K562 (cell line): ENCODE measurements around the gene SMIM36. TPM values are rescaled to one million over a fixed set of nuclear protein-coding genes. Genes with fewer than 3 reads are reported as not detected.

Experiments
- ATAC-seq: fragments of 200-7000 bp; cut with Tn5 transposase; 3 replicates; pipeline ENCODE4 v1.9.1; 2020; ENCODE audit warnings: moderate library complexity
- BruUV-seq: library from RNA; stranded (reverse); fragments of 400-500 nt; replicated peaks from 2 replicates; lab custom pipeline; 2021; lab: Mats Ljungman, UMichigan
- CTCF ChIA-PET: fragments of 300-600 bp; formaldehyde crosslinking; extraction: SDS; loops from one replicate; lab custom pipeline; 2021; ENCODE audit warnings: low intra/inter-chr PET ratio; lab: Yijun Ruan, JAX
- POLR2A ChIA-PET: fragments of 300-600, 350-650 bp; sonication (Branson Sonifier 250); formaldehyde crosslinking; extraction: SDS; loops from one replicate; lab custom pipeline; 2021; ENCODE audit warnings: antibody characterized with exemption, inconsistent platforms; lab: Yijun Ruan, JAX
- DNase-seq, 4 experiments: peaks; one replicate each; pipeline versions ENCODE4 v3.0.0 to v3.0.0-alpha.2; 2011 to 2018; ENCODE audit warnings: low spot score in 3 of 4, mixed read lengths in 3 of 4; ENCODE audit errors: extremely low read depth in 1 of 4
- FAIRE-seq: peaks from 2 replicates; lab custom pipeline; 2011; peaks lifted over from hg19 to GRCh38; lab: Jason Lieb, UNC
- H2AFZ ChIP-seq: 2 replicates; pipeline ENCODE4 v1.6.0; 2011; ENCODE audit warnings: low read depth, low read length, control low read depth, inconsistent platforms
- H3K27ac ChIP-seq: fragments of 200-600 bp; 3 replicates; pipeline ENCODE4 v1.8.0; 2011; ENCODE audit warnings: low read depth, mild to moderate bottlenecking, control low read depth, inconsistent platforms, low read length, moderate library complexity, mixed read lengths; ENCODE audit errors: extremely low read depth
- H3K27me3 ChIP-seq, 2 experiments: fragments of 300-600 bp in 1 of 2; 2 replicates in 1 of 2; 3 replicates in 1 of 2; pipeline versions ENCODE4 v1.6.0 to v1.8.0; 2011; ENCODE audit warnings: inconsistent platforms in 2 of 2, low read length in 2 of 2, mild to moderate bottlenecking in 1 of 2, mixed read lengths in 1 of 2, moderate library complexity in 1 of 2; ENCODE audit not compliant: control insufficient read depth in 2 of 2, insufficient read depth in 2 of 2
- H3K36me3 ChIP-seq: fragments of 300-600 bp; 3 replicates; pipeline ENCODE4 v1.8.0; 2011; ENCODE audit warnings: mild to moderate bottlenecking, low read length, inconsistent platforms; ENCODE audit not compliant: control insufficient read depth, insufficient read depth
- H3K4me1 ChIP-seq, 2 experiments: fragments of 200-600 bp in 1 of 2; replicated peaks in 1 of 2; 2 replicates in 1 of 2; 3 replicates in 1 of 2; pipeline versions ENCODE4 v1.5.1 to v1.8.0; 2011; ENCODE audit warnings: inconsistent platforms in 2 of 2, low read length in 2 of 2, mild to moderate bottlenecking in 1 of 2, mixed read lengths in 1 of 2, moderate library complexity in 1 of 2; ENCODE audit not compliant: control insufficient read depth in 2 of 2, insufficient read depth in 2 of 2
- H3K4me2 ChIP-seq: 2 replicates; pipeline ENCODE4 v1.6.1; 2011; ENCODE audit warnings: low read length, control low read depth, inconsistent platforms, mixed read lengths; ENCODE audit not compliant: insufficient read depth
- H3K4me3 ChIP-seq: fragments of 200-600 bp; sonication (generic), shearing (Covaris generic); 2 replicates; pipeline ENCODE4 v1.5.1; 2016; ENCODE audit warnings: control low read depth, inconsistent platforms
- H3K79me2 ChIP-seq: fragments of 200-600 bp; 3 replicates; pipeline ENCODE4 v1.8.0; 2011; ENCODE audit warnings: low read length, inconsistent platforms; ENCODE audit not compliant: control insufficient read depth, insufficient read depth
- H3K9ac ChIP-seq, 2 experiments: 2 replicates each; pipeline versions ENCODE4 v1.6.0 to v1.6.1; 2011; ENCODE audit warnings: low read depth in 2 of 2, low read length in 2 of 2, control low read depth in 1 of 2, inconsistent platforms in 1 of 2, mild to moderate bottlenecking in 1 of 2, mixed read lengths in 1 of 2; ENCODE audit not compliant: insufficient read depth in 1 of 2
- H3K9me1 ChIP-seq: one replicate; pipeline ENCODE4 v1.6.0; 2011; ENCODE audit warnings: inconsistent platforms, mild to moderate bottlenecking, low read length, moderate library complexity; ENCODE audit not compliant: control insufficient read depth, insufficient read depth
- H3K9me3 ChIP-seq: replicated peaks from 2 replicates; pipeline ENCODE4 v1.5.1; 2011; ENCODE audit warnings: low read depth, low read length, inconsistent platforms; ENCODE audit not compliant: control insufficient read depth, insufficient read depth
- H4K20me1 ChIP-seq: replicated peaks from 2 replicates; pipeline ENCODE4 v1.6.1; 2011; ENCODE audit warnings: low read length, inconsistent platforms, mixed read lengths; ENCODE audit not compliant: control insufficient read depth, insufficient read depth
- SIRT6 ChIP-seq: IDR thresholded peaks from one replicate; pipeline ENCODE4 v1.6.1; 2012; ENCODE audit warnings: low read depth, mild to moderate bottlenecking, control low read depth, inconsistent platforms, low read length, moderate library complexity
- THRAP3 ChIP-seq: fragments of 450-650 bp; IDR thresholded peaks from 2 replicates; pipeline ENCODE4 v1.6.1; 2016; ENCODE audit warnings: mild to moderate bottlenecking, inconsistent platforms, borderline replicate concordance
- ZNF347 ChIP-seq: fragments of 450-650 bp; formaldehyde crosslinking; IDR thresholded peaks from 2 replicates; pipeline ENCODE4 v1.4.0; 2020; ENCODE audit warnings: low read depth, mild to moderate bottlenecking, moderate library complexity
- ZNF707 ChIP-seq: fragments of 250-450 bp; sonication (Bioruptor Pico); conservative IDR thresholded peaks from 2 replicates; pipeline ENCODE4 v1.8.0; 2022; ENCODE audit warnings: inconsistent platforms, mild to moderate bottlenecking, moderate library complexity
- ZNF77 ChIP-seq: fragments of 250-450 bp; sonication (Bioruptor Pico); IDR thresholded peaks from 2 replicates; pipeline ENCODE4 v1.5.0; 2020
- whole genome bisulfite sequencing: fragments of 100-300 bp; shearing (Covaris generic); methylation state at CpG from one replicate; pipeline ENCODE4 v1.1.6; 2016; ENCODE audit warnings: low coverage, mixed read lengths; ENCODE audit not compliant: insufficient coverage; ENCODE audit errors: missing lambda C conversion rate; 5-methylcytosine and 5-hydroxymethylcytosine counted together
- in situ Hi-C: fragments of 300-500 bp; cut with MboI; formaldehyde crosslinking; loops from 4 replicates; pipeline ENCODE4 v1.15.0; 2018; ENCODE audit warnings: inconsistent platforms, mixed read lengths
- intact Hi-C: fragments of 100-400 bp; cut with micrococcal nuclease; formaldehyde crosslinking; loops from 2 replicates; pipeline ENCODE4 v1.14.2; 2022
- polyA plus RNA-seq, 8 experiments: library from polyadenylated mRNA; depleted of rRNA in 4 of 8; stranded (reverse) in 5 of 8; unstranded in 3 of 8; fragments of >200 nt; fragmentation: Nextera tagmentation in 2 of 8; fragmentation: Illumina TruSeq in 1 of 8; extraction: Ambion mirVana in 2 of 8; extraction: Trizol in 1 of 8; gene quantifications; 2 replicates each; pipeline versions ENCODE4 v1.2.1 to v1.2.3, GENCODE V29; 2011 to 2014; ENCODE audit warnings: inconsistent platforms in 1 of 8, missing spikeins in 1 of 8
- total RNA-seq, 7 experiments: library from RNA; depleted of rRNA in 6 of 7; stranded (reverse); fragments of >200 nt in 6 of 7; fragmentation: Illumina TruSeq in 2 of 7; extraction: Trizol in 2 of 7; gene quantifications; 2 replicates each; pipeline versions ENCODE4 v1.2.1 to v1.2.3, GENCODE V29; 2011 to 2021; ENCODE audit warnings: low replicate concordance in 1 of 7
- TF ChIP-seq, protein P1 (sequence below): fragments of 450-650 bp; formaldehyde crosslinking; IDR thresholded peaks from 2 replicates; pipeline ENCODE4 v1.4.0; 2022; ENCODE audit warnings: missing genetic modification characterization
- TF ChIP-seq, protein P2 (sequence below): fragments of 450-650 bp; formaldehyde crosslinking; conservative IDR thresholded peaks from 2 replicates; pipeline ENCODE4 v1.4.0; 2022; ENCODE audit warnings: mild to moderate bottlenecking, missing genetic modification characterization

Gene SMIM36
- total and polyA plus RNA-seq, 9 of the 15 experiments (the other 6 are each of a cell fraction or from before 2014, with no cell fraction given) = not detected

DNA sequence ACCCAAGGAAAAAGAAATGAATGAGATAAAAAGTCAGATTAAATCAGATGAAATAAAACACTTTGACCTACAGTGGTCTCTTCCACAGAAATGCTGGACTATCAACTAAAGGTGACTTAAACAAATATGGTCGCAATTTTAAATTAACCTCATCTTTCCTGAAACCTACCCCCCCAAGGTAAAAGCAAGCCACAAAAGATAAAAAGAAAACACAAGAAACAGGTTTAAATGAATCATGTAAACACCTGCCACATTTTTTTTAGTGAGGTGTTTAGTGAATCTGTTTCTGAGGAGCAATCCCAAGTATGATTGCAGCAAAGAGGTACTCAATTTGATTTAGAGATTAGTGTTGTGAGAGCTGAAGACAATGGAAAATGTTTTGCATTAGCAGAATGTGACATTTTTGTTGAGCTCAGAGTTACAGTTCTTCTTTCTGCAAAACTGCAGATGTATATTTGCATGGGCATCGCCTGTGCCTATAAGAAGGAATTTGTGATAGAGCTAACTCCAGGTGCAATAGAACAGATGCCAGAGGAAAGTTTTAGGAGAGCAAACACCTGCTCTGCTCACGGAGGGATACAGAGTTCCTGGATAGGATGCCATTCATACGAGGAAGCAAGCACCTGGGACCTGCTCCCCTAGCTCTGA is 86.2 kb downstream of the SMIM36 start (continued):
- TF ChIP-seq, protein P1, sequence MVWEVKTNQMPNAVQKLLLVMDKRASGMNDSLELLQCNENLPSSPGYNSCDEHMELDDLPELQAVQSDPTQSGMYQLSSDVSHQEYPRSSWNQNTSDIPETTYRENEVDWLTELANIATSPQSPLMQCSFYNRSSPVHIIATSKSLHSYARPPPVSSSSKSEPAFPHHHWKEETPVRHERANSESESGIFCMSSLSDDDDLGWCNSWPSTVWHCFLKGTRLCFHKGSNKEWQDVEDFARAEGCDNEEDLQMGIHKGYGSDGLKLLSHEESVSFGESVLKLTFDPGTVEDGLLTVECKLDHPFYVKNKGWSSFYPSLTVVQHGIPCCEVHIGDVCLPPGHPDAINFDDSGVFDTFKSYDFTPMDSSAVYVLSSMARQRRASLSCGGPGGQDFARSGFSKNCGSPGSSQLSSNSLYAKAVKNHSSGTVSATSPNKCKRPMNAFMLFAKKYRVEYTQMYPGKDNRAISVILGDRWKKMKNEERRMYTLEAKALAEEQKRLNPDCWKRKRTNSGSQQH = no peak
- TF ChIP-seq THRAP3 (no peak), ZNF77 (CRISPR knock-in tag) (no peak)
- TF ChIP-seq, protein P2, sequence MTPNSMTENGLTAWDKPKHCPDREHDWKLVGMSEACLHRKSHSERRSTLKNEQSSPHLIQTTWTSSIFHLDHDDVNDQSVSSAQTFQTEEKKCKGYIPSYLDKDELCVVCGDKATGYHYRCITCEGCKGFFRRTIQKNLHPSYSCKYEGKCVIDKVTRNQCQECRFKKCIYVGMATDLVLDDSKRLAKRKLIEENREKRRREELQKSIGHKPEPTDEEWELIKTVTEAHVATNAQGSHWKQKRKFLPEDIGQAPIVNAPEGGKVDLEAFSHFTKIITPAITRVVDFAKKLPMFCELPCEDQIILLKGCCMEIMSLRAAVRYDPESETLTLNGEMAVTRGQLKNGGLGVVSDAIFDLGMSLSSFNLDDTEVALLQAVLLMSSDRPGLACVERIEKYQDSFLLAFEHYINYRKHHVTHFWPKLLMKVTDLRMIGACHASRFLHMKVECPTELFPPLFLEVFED (CRISPR knock-in tag) = no peak
- TF ChIP-seq, all 486 proteins: peak for 0

DNA sequence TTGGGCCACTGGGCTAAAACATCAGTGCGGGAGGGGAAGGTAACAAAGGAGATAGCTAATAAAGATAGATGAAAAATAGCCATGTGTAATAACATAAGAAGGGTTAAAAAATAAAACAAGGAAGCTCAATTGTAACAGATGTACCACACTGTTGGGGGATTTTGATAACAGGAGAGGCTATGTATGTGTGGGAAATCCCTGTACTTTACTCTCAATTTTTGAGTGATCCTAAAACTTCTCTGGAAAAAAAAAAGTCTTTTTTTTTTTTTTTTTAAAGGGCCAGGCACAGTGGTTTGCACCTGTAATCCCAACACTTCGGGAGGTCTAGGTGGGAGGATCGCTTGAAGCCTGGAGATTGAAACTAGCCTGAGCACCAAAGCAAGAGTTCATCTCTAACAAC is 87.7 kb downstream of the SMIM36 start:
- no peak overlapping the region for H3K9ac ChIP-seq
- FAIRE-seq (no peak), DNase-seq (no peak), ATAC-seq (no peak)
- no peaks in the 10 kb centered on the region for H3K9me1 ChIP-seq
- intact Hi-C loops = loop anchor here (5.0 kb wide), 1 partner anchor 74 kb away; no protein-coding TSS in a partner anchor
- no peaks in the 10 kb centered on the region for H3K9me3 ChIP-seq
- ChIA-PET POLR2A (interaction anchor here (1.3 kb wide), 1 partner anchor 69 kb away, joined by 3 read pairs; no protein-coding TSS in a partner anchor), CTCF (no interaction called here)
- no peaks in the 10 kb centered on the region; the same call in 2 of the 3 replicates for H3K36me3 ChIP-seq
- peaks cover 27% of the 10 kb centered on the region for H3K79me2 ChIP-seq
- WGBS = 7% methylated on average over 3 of the region's 3 CpGs
- peaks cover 0 to 4% of the 10 kb centered on the region in 2 experiments; a peak in 1 of 5 replicates for H3K27me3 ChIP-seq
- peaks cover 11% of the 10 kb centered on the region in 2 experiments for H3K4me1 ChIP-seq
- H4K20me1 ChIP-seq = no peaks in the 10 kb centered on the region
- no peak overlapping the region for H3K4me2 ChIP-seq
- H3K4me3 ChIP-seq = no peak overlapping the region
- in situ Hi-C loops = no loop called here
- peak overlapping the region; percentile 64; the same call in 1 of the 2 replicates for H2AFZ ChIP-seq
- H3K27ac ChIP-seq = no peak overlapping the region
- no TSS peak for BruUV-seq
- TF ChIP-seq ZNF347 (CRISPR knock-in tag) (no peak), SIRT6 (no peak), ZNF707 (CRISPR knock-in tag) (no peak)
- TF ChIP-seq, protein P2 (CRISPR knock-in tag) = no peak
